ENCODE measurements around the gene ALDH1A2.

DNA sequence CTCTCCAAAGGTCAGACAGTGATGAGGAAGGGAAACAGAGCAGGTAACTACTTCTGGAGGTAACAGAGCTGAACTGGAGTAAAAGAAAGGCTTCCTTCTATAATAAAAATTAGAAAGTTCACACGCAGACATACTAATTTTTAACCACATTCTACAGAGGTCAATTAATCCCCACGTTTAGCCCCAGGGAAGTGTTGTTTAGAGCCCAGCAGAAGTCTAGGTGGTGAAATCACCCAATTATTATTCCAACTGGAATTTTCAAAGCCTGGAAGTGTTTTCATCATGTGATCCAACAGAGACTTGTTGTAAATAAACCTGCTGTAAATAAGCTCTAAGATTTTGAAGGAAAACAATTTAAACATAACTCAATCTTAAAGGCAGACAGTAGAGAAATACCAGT, 6.8 kb downstream of the ALDH1A2 start:
- TF ChIP-seq, protein P1, sequence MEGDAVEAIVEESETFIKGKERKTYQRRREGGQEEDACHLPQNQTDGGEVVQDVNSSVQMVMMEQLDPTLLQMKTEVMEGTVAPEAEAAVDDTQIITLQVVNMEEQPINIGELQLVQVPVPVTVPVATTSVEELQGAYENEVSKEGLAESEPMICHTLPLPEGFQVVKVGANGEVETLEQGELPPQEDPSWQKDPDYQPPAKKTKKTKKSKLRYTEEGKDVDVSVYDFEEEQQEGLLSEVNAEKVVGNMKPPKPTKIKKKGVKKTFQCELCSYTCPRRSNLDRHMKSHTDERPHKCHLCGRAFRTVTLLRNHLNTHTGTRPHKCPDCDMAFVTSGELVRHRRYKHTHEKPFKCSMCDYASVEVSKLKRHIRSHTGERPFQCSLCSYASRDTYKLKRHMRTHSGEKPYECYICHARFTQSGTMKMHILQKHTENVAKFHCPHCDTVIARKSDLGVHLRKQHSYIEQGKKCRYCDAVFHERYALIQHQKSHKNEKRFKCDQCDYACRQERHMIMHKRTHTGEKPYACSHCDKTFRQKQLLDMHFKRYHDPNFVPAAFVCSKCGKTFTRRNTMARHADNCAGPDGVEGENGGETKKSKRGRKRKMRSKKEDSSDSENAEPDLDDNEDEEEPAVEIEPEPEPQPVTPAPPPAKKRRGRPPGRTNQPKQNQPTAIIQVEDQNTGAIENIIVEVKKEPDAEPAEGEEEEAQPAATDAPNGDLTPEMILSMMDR (conservative IDR thresholded peaks at IDR 0.05; ENCODE audit: low read depth, low read length) = no peak
- TF ChIP-seq EZH2 (IDR thresholded peaks at IDR 0.05; ENCODE audit: borderline replicate concordance, low read depth, low read length, poor library complexity, severe bottlenecking) = no peak
